ENCODE measurements around the gene HOXB3.

The HOXB3 gene

GRCh38 chr17:48548523-48549280, 41.3 kb downstream of the HOXB3 start:
- Histone ChIP-seq H3K79me2 (ENCODE audit: insufficient read depth, low read length) (no peaks in the 10 kb centered on the region), H3K9me2 (ENCODE audit: low read depth, low read length) (no peaks in the 10 kb centered on the region), H4K20me1 (ENCODE audit: insufficient read depth, low read length) (no peaks in the 10 kb centered on the region), H3F3A (ENCODE audit: insufficient read depth, low read length) (no peaks in the 10 kb centered on the region), H3K36me3 (ENCODE audit: insufficient read depth, low read length) (no peaks in the 10 kb centered on the region), H3K4me3 (ENCODE audit: low read depth, low read length, poor library complexity, severe bottlenecking) (no peak overlapping the region), H3K9me3 (ENCODE audit: low read length) (no peaks in the 10 kb centered on the region), H3K4me2 (ENCODE audit: low read length) (no peak overlapping the region), H3K4me1 (ENCODE audit: insufficient read depth, low read length, severe bottlenecking) (no peaks in the 10 kb centered on the region), H2AFZ (ENCODE audit: low read length) (no peak overlapping the region), H3K27me3 (ENCODE audit: insufficient read depth, low read length) (no peaks in the 10 kb centered on the region), H3K27ac (ENCODE audit: low read depth, low read length, poor library complexity, severe bottlenecking) (no peak overlapping the region), H3K9ac (ENCODE audit: low read length) (no peak overlapping the region)
- TF ChIP-seq, protein P1, sequence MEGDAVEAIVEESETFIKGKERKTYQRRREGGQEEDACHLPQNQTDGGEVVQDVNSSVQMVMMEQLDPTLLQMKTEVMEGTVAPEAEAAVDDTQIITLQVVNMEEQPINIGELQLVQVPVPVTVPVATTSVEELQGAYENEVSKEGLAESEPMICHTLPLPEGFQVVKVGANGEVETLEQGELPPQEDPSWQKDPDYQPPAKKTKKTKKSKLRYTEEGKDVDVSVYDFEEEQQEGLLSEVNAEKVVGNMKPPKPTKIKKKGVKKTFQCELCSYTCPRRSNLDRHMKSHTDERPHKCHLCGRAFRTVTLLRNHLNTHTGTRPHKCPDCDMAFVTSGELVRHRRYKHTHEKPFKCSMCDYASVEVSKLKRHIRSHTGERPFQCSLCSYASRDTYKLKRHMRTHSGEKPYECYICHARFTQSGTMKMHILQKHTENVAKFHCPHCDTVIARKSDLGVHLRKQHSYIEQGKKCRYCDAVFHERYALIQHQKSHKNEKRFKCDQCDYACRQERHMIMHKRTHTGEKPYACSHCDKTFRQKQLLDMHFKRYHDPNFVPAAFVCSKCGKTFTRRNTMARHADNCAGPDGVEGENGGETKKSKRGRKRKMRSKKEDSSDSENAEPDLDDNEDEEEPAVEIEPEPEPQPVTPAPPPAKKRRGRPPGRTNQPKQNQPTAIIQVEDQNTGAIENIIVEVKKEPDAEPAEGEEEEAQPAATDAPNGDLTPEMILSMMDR (IDR thresholded peaks at IDR 0.05; ENCODE audit: low read length) = no peak
- TF ChIP-seq EZH2 (IDR thresholded peaks at IDR 0.05; ENCODE audit: borderline replicate concordance, low read length) = no peak

DNA sequence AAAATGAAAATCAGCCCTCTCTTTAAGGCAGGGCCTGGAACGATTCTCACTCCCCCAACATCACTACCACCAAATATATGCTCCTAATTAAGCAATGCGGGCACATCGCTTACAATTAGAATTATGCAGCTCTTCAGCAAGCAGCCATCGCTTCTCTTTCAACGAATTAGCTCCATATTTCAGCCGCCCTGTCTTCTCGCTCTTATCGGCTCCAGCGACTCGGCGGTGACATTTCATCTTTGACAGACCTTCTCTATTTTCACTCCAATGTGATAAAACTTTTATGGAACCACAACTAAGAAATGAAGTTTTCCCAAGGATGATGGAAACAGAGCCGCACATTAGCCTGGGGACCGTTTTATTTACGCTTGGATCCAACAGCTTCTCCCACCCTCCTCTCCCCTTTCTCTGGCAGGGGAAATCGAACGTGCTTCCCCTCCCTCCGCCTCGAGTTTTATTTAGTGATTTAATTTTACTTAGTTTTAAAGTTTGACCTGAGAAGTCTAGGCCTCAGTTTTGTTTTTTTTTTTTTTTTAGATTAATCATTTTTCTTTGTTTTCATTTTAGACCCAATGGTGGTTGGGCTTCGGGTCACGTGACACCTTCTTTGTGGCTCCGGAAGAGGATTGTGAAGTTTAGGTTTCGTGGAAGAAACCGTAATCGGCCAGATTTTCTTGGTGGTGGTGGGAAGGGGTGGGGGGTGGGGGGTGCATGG, 42.1 kb downstream of the HOXB3 start:
- no peak overlapping the region for H3K4me3 ChIP-seq (ENCODE audit: low read depth, low read length, poor library complexity, severe bottlenecking)
- no peak overlapping the region for H3K4me2 ChIP-seq (ENCODE audit: low read length)
- H3K36me3 ChIP-seq (ENCODE audit: insufficient read depth, low read length) = no peaks in the 10 kb centered on the region
- no peak overlapping the region for H2AFZ ChIP-seq (ENCODE audit: low read length)
- no peaks in the 10 kb centered on the region for H4K20me1 ChIP-seq (ENCODE audit: insufficient read depth, low read length)
- no peaks in the 10 kb centered on the region for H3K27me3 ChIP-seq (ENCODE audit: insufficient read depth, low read length)
- TF ChIP-seq, protein P1 (IDR thresholded peaks at IDR 0.05; ENCODE audit: low read length) = no peak
- TF ChIP-seq EZH2 (IDR thresholded peaks at IDR 0.05; ENCODE audit: borderline replicate concordance, low read length) = no peak
- H3K79me2 ChIP-seq (ENCODE audit: insufficient read depth, low read length) = no peaks in the 10 kb centered on the region
- H3K9ac ChIP-seq (ENCODE audit: low read length) = no peak overlapping the region
- no peak overlapping the region for H3K27ac ChIP-seq (ENCODE audit: low read depth, low read length, poor library complexity, severe bottlenecking)
- no peaks in the 10 kb centered on the region for H3F3A ChIP-seq (ENCODE audit: insufficient read depth, low read length)
- H3K4me1 ChIP-seq (ENCODE audit: insufficient read depth, low read length, severe bottlenecking) = no peaks in the 10 kb centered on the region
- no peaks in the 10 kb centered on the region for H3K9me2 ChIP-seq (ENCODE audit: low read depth, low read length)
- H3K9me3 ChIP-seq (ENCODE audit: low read length) = no peaks in the 10 kb centered on the region

DNA sequence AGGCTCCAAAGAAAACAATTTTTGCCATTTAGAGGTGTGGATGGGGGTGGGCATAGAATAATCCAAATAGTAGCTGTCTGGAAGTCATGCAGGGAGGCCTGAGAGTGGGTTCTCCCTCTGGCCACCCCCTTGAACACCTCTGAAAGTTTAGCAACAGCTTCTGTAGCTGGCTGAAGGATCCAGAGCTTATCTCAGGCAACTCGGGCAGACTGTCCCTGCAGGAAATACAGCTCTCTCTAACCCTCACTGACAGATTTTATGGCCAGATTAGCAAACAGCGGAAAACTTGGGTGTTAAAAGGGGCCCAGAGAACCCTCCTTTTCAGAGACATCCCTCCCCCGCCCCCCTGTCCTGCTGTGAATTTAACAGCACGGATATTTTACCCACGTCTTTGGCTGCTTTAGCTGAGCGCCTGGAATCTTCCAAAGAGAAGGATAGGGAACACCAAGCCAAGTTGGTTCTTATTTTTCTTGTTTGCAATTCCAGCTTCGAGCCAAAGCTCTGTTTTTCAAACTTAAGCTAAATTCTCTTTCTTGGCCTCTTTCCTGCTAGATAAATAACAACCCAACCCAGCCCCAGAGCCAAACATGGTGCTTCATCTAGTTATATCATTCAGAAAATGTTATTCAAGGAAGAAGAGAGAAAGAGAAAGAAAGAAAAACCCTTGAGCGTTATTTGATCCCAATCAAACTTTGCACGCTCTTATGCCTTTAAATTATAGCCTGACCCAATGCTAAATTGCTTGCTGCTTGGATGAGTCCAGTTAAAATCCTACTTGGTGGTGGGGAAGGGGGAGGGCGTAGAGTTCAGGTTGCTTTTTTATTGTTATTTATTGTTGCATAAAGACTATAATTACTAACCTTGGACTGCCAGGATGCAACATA, 42.9 kb downstream of the HOXB3 start:
- H4K20me1 ChIP-seq (ENCODE audit: insufficient read depth, low read length) = no peaks in the 10 kb centered on the region
- no peak overlapping the region for H3K27ac ChIP-seq (ENCODE audit: low read depth, low read length, poor library complexity, severe bottlenecking)
- TF ChIP-seq, protein P1 (IDR thresholded peaks at IDR 0.05; ENCODE audit: low read length) = no peak
- TF ChIP-seq EZH2 (IDR thresholded peaks at IDR 0.05; ENCODE audit: borderline replicate concordance, low read length) = no peak
- no peaks in the 10 kb centered on the region for H3K36me3 ChIP-seq (ENCODE audit: insufficient read depth, low read length)
- no peak overlapping the region for H3K4me2 ChIP-seq (ENCODE audit: low read length)
- H3K79me2 ChIP-seq (ENCODE audit: insufficient read depth, low read length) = no peaks in the 10 kb centered on the region
- no peaks in the 10 kb centered on the region for H3K9me3 ChIP-seq (ENCODE audit: low read length)
- H3F3A ChIP-seq (ENCODE audit: insufficient read depth, low read length) = no peaks in the 10 kb centered on the region
- H3K9ac ChIP-seq (ENCODE audit: low read length) = no peak overlapping the region
- no peak overlapping the region for H2AFZ ChIP-seq (ENCODE audit: low read length)
- H3K27me3 ChIP-seq (ENCODE audit: insufficient read depth, low read length) = no peaks in the 10 kb centered on the region
- H3K9me2 ChIP-seq (ENCODE audit: low read depth, low read length) = no peaks in the 10 kb centered on the region
- H3K4me3 ChIP-seq (ENCODE audit: low read depth, low read length, poor library complexity, severe bottlenecking) = no peak overlapping the region
- H3K4me1 ChIP-seq (ENCODE audit: insufficient read depth, low read length, severe bottlenecking) = no peaks in the 10 kb centered on the region
